ENCODE results near the gene TFCP2. TPM values are rescaled to one million over a fixed set of nuclear protein-coding genes. Genes with fewer than 3 reads are reported as not detected.
A peak's percentile ranks its signal among the peaks of the same experiment; 100 is the strongest.

TFCP2 gene
- total and polyA plus RNA-seq, 2 of the 13 experiments (the other 11 are each of a cell fraction or from before 2014, with no cell fraction given), result 7.6 to 10.0 TPM

- no peak for TF ChIP-seq SP2 (CRISPR knock-in tag; IDR thresholded peaks at IDR 0.05)
- TF ChIP-seq TEAD3 (CRISPR knock-in tag; optimal IDR thresholded peaks at IDR 0.05; ENCODE audit: borderline replicate concordance), result no peak
- no peak for TF ChIP-seq HNF4A (CRISPR knock-in tag; IDR thresholded peaks at IDR 0.05)
- peak; percentile 15; the same call in 1 of the 2 replicates for TF ChIP-seq GATAD2A (CRISPR knock-in tag; IDR thresholded peaks at IDR 0.05)
- peak; percentile 50; the same call in 1 of the 2 replicates for TF ChIP-seq KDM5B (CRISPR knock-in tag; IDR thresholded peaks at IDR 0.05; ENCODE audit: borderline replicate concordance)
- TF ChIP-seq ZC3H4 (CRISPR knock-in tag; IDR thresholded peaks at IDR 0.05; ENCODE audit: borderline replicate concordance), result no peak
- no peak for TF ChIP-seq SIN3A (IDR thresholded peaks at IDR 0.05; ENCODE audit: borderline replicate concordance, low read depth, low read length)
- TF ChIP-seq, protein P1, sequence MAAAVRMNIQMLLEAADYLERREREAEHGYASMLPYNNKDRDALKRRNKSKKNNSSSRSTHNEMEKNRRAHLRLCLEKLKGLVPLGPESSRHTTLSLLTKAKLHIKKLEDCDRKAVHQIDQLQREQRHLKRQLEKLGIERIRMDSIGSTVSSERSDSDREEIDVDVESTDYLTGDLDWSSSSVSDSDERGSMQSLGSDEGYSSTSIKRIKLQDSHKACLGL (CRISPR knock-in tag; IDR thresholded peaks at IDR 0.05), result no peak
- TF ChIP-seq MNT (IDR thresholded peaks at IDR 0.05), result no peak
- peak; percentile 67; the same call in 1 of the 2 replicates for TF ChIP-seq MAZ (IDR thresholded peaks at IDR 0.05; ENCODE audit: borderline replicate concordance, low read depth, low read length)
- TF ChIP-seq MAZ (CRISPR knock-in tag; IDR thresholded peaks at IDR 0.05; ENCODE audit: low read depth), result 0 out of 2 replicates have a peak, but pooled peaks have one; percentile 26
- TF ChIP-seq ZNF644 (CRISPR knock-in tag; IDR thresholded peaks at IDR 0.05; ENCODE audit: low read depth), result no peak
- no peak for TF ChIP-seq FOSL1 (CRISPR knock-in tag; IDR thresholded peaks at IDR 0.05; ENCODE audit: borderline replicate concordance)
- TF ChIP-seq, protein P2, sequence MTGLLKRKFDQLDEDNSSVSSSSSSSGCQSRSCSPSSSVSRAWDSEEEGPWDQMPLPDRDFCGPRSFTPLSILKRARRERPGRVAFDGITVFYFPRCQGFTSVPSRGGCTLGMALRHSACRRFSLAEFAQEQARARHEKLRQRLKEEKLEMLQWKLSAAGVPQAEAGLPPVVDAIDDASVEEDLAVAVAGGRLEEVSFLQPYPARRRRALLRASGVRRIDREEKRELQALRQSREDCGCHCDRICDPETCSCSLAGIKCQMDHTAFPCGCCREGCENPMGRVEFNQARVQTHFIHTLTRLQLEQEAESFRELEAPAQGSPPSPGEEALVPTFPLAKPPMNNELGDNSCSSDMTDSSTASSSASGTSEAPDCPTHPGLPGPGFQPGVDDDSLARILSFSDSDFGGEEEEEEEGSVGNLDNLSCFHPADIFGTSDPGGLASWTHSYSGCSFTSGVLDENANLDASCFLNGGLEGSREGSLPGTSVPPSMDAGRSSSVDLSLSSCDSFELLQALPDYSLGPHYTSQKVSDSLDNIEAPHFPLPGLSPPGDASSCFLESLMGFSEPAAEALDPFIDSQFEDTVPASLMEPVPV (CRISPR knock-in tag; IDR thresholded peaks at IDR 0.05), result no peak
- TF ChIP-seq NR3C1 (CRISPR knock-in tag; IDR thresholded peaks at IDR 0.05), result no peak
- TF ChIP-seq ZNF224 (CRISPR knock-in tag; IDR thresholded peaks at IDR 0.05), result 0 out of 2 replicates have a peak, but pooled peaks have one; percentile 7
- no peak for TF ChIP-seq ZSCAN31 (CRISPR knock-in tag; IDR thresholded peaks at IDR 0.05; ENCODE audit: low read depth)
- TF ChIP-seq NFYC (CRISPR knock-in tag; IDR thresholded peaks at IDR 0.05), result no peak
- no peak for TF ChIP-seq ZXDC (CRISPR knock-in tag; IDR thresholded peaks at IDR 0.05)
- TF ChIP-seq NFYB (CRISPR knock-in tag; IDR thresholded peaks at IDR 0.05), result no peak
- TF ChIP-seq PHF20 (CRISPR knock-in tag; IDR thresholded peaks at IDR 0.05), result no peak
Observed at GRCh38 chr12:51217968-51218606, 45.2 kb upstream of the TFCP2 start, which contains the start of gene POU6F1 (continued).

Measured in HepG2 (cell line).